GM18511 (cell line): ENCODE results near the gene PIK3CB.
"Not testable (repeated sequence)": the region's sequence is repeated elsewhere in the genome, so short reads cannot be mapped to it uniquely, and the experiment has no call there.

Source experiments
- ATAC-seq: cut with Tn5 transposase; IDR thresholded peaks from one replicate; pipeline ENCODE4 v1.9.1; 2021; ENCODE audit warnings: mild to moderate bottlenecking, moderate library complexity; ENCODE audit not compliant: unreplicated experiment

PIK3CB gene

GRCh38 chr3:138848696-138849095, 14.0 kb upstream of the PIK3CB start:
- no peak for ATAC-seq

- ATAC-seq = not testable (repeated sequence)
Observed at GRCh38 chr3:138846824-138847223, 12.1 kb upstream of the PIK3CB start.

- ATAC-seq = no peak
Observed at GRCh38 chr3:138846262-138846791, 11.6 kb upstream of the PIK3CB start.

GRCh38 chr3:138845771-138846173, 11.0 kb upstream of the PIK3CB start:
- ATAC-seq = no peak

- ATAC-seq = no peak
Observed at GRCh38 chr3:138845181-138845601, 10.5 kb upstream of the PIK3CB start.

GRCh38 chr3:138842483-138843188, 7.9 kb upstream of the PIK3CB start:
- ATAC-seq = peak; percentile 83

- ATAC-seq = not testable (repeated sequence)
Observed at GRCh38 chr3:138838385-138838784, 3.7 kb upstream of the PIK3CB start.

GRCh38 chr3:138835846-138836245, 1.1 kb upstream of the PIK3CB start:
- not testable (repeated sequence) for ATAC-seq

- peak; percentile 1 for ATAC-seq
Observed at GRCh38 chr3:138835397-138835757, 649 bp upstream of the PIK3CB start.

GRCh38 chr3:138833899-138834595, 681 bp downstream of the PIK3CB start:
- ATAC-seq = peak; percentile 57

- ATAC-seq = not testable (repeated sequence)
Observed at GRCh38 chr3:138832473-138833057, 2.2 kb downstream of the PIK3CB start.

- no peak for ATAC-seq
Observed at GRCh38 chr3:138829886-138830510, 4.7 kb downstream of the PIK3CB start.

GRCh38 chr3:138829097-138829496, 5.6 kb downstream of the PIK3CB start:
- no peak for ATAC-seq

- no peak for ATAC-seq
Observed at GRCh38 chr3:138827222-138827621, 7.5 kb downstream of the PIK3CB start.

- no peak for ATAC-seq
Observed at GRCh38 chr3:138825336-138825735, 9.4 kb downstream of the PIK3CB start.

- ATAC-seq = no peak
Observed at GRCh38 chr3:138824114-138824506, 10.6 kb downstream of the PIK3CB start.

GRCh38 chr3:138820379-138820778, 14.3 kb downstream of the PIK3CB start:
- ATAC-seq = not testable (repeated sequence)

- no peak for ATAC-seq
Observed at GRCh38 chr3:138818185-138818860, 16.4 kb downstream of the PIK3CB start.

- ATAC-seq = no peak
Observed at GRCh38 chr3:138817695-138818094, 17.0 kb downstream of the PIK3CB start.

GRCh38 chr3:138812806-138813205, 21.9 kb downstream of the PIK3CB start:
- no peak for ATAC-seq
